GM12875 (cell line): Measurements from ENCODE around the gene CYP4V2.
"Not testable (repeated sequence)": the region's sequence is repeated elsewhere in the genome, so short reads cannot be mapped to it uniquely, and the experiment has no call there.

Experiments
- H3K4me3 ChIP-seq: one replicate; pipeline ENCODE4 v1.5.1; 2011; ENCODE audit warnings: low read depth, low read length, control low read depth
- CTCF ChIP-seq: IDR thresholded peaks from 2 replicates; pipeline ENCODE4 v1.5.1; 2011; ENCODE audit warnings: low read depth, mild to moderate bottlenecking, control low read depth, inconsistent platforms, low read length, moderate library complexity, borderline replicate concordance; ENCODE audit not compliant: insufficient read depth

CYP4V2 gene

DNA sequence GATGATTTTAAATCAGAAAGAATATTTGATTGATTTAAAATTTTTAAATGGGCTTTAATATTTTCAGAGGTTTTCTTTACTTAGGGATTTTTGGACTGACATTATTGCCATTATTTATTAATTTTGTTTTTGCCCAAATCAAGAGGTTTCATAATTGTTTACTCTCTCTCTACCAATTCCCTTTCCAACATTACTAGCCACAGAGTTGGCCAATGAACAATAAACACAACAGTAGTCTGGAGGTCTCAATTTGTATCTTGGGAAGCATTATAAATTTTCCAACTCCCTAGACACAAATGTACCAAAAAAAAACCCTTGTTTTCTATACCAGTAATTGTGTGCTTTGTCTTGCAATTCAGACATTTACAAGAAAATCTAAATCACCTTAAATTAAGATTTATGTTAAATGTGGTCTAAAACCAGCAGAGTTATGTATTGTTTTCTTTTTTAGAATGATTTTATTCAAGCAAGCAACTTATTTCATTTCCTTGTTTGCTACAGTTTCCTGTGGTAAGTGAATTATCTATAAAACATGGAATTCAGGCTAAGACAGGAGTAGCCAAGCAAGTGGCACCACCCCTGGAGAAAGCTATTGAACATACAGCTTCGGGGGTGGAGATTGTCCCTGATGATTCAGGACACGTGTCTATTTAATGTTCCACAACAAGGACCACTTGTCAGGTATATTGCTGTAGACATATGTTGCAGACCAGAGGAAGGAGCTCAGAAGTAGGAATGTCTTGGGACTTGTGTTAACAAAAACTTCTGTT is 36.6 kb downstream of the CYP4V2 start:
- no peak for TF ChIP-seq CTCF
- H3K4me3 ChIP-seq = no peak overlapping the region

DNA sequence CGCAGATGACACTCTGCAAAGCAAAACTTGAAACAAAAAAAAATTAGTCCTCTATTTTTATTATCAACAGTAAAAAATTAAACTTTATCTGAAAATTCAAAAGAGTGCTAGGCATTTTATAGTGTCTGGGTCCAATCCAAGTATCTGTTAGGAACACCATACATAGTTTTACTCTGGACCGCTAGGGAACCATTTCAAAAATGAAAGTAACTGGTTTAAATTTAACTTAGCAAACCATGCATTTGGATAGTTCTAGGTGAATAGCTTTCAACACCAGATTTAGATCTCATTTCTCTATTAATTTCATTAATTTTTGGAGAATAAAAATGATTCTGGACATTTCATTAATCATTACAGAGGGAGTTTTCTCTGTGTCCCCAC is 37.1 kb downstream of the CYP4V2 start:
- TF ChIP-seq CTCF = no peak
- no peak overlapping the region for H3K4me3 ChIP-seq

- no peak overlapping the region for H3K4me3 ChIP-seq
- no peak for TF ChIP-seq CTCF
These were observed 43.0 kb downstream of the CYP4V2 start for GRCh38 chr4:186234367-186234766.

DNA sequence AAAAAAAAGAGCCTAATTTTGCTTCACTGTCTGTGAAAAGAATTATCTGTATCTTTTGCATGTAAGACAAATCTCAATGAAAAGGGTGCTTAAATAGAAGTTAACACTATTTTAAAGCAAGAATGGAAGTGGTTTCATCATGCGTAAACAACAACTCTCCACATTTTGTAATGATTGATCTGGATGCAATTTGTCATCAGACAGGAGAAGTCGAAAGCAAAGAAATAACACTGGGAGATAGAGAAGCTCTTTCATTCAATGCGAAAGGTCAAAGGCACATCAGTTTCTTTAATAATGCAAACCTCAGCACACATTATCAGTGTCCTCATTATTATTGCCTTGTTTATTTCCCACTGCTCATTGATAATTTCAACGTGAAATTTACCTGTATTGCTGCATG is 44.8 kb downstream of the CYP4V2 start:
- TF ChIP-seq CTCF = no peak
- no peak overlapping the region for H3K4me3 ChIP-seq

DNA sequence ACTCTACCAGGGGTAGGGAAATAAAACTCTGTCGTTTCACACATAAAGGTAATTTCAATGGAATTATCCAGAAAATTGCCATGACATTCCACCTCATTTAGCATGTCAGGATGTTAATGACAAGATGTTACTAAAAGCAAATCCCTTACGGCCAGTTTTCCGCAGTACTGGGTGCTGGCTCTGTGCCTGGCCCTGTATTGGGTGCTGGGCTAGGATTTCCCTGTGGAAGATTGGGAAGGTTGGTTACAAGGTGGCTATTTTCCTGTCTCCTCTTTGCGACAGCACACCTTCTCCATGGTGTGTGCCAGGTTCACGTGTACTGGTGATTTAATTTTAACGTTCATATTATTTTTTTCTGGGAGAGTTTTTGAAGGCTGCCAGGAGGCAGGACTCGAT is 49.1 kb downstream of the CYP4V2 start:
- no peak for TF ChIP-seq CTCF
- H3K4me3 ChIP-seq = no peak overlapping the region

GRCh38 chr4:186240848-186241491 is 49.6 kb downstream of the CYP4V2 start:
- TF ChIP-seq CTCF = no peak
- no peak overlapping the region for H3K4me3 ChIP-seq

DNA sequence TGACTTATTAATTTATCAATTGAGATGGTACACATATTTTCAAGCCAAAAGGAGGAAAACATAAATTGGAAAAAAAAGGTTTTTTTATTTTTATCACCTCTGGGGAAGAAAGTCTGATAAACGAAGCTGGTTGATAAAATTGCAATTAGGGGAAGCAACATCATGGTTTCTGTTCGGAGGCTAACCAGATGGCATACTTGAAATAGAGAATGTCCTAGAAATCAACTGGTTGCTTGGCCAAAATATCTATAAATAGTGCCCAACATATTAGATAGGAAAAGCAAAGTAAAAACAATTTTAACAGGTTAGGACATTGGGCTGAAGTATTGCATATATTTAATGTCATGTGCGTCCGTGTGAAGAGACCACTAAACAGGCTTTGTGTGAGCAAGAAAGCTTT is 50.2 kb downstream of the CYP4V2 start:
- H3K4me3 ChIP-seq = no peak overlapping the region
- TF ChIP-seq CTCF = no peak

DNA sequence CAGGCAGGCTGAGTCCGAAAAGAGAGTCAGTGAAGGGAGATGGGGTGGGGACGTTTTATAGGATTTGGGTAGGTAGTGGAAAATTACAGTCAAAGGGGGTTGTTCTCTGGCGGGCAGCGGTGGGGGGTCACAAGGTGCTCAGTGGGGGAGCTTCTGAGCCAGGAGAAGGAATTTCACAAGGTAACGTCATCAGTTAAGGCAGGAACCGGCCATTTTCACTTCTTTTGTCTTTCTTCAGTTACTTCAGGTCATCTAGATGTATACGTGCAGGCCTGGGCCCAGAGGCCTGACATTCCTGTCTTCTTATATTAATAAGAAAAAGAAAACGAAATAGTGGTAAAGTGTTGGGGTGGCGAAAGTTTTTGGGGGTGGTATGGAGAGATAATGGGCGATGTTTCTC is 50.7 kb downstream of the CYP4V2 start:
- H3K4me3 ChIP-seq = not testable (repeated sequence)
